Stimulated activated CD4-positive, alpha-beta T cell treated with anti-CD3 and anti-CD28 coated beads, Interleukin-2, amount 100 ng/mL, for 24 hours (primary cell): ENCODE results near the gene ZDHHC14.

Experiments
- DNase-seq, 2 donors: peaks; one replicate each; pipeline ENCODE4 v3.0.0-alpha.2; 2020

The ZDHHC14 gene

DNA sequence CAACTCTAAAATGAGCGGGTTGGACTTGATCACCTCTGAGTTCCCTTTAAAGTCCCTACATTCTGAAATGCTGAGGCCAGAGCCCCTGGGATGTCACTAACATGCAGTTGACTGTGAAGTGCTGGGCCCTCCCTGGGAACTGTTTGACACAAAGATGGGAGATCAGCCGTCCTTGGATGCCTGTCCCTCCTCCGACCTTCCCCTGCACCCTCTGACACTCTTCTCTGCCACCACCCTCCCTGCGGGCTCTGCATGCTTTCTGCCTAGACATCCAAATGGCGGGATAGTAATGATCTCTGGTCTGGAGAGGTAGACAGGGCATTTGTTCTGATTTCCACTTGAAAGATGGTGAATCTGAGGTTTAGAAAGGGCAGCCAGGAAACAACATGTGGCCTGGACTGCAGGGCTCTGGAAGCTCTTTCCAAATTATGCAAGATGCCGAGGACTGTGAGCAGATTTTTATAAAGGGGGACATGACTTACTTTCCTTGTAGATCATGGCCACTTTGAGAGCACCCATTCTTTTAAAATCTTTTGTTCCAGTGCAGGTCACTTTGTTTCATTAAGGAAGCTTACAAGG, 113.2 kb downstream of the ZDHHC14 start:
- no peak for DNase-seq

DNA sequence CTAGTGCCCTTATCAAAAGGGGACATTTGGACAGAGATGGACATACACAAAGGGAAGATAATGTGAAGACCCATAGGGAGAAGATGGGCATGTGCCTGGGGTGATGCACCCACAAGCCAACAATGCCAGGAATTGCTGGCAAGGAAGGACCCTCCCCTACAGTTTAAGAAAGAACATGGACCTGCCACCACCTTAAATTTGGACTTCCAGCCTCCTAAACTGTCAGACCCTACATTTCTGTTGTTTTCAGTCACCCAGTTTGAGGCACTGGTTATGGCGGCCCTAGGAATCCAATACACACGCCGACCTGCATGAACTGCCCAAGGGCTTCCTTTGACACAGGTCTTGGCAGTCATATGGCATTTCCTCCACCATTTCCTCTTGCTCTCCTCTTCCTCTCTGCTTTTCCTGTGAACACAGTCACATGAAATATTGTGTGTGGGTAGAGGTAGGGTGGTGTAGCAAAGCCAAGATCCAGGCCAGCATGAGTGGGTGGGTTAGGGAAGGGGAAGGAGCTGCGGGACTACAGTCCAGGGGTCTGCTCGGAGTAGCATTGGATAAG, 115.6 kb downstream of the ZDHHC14 start:
- no peak for DNase-seq

DNA sequence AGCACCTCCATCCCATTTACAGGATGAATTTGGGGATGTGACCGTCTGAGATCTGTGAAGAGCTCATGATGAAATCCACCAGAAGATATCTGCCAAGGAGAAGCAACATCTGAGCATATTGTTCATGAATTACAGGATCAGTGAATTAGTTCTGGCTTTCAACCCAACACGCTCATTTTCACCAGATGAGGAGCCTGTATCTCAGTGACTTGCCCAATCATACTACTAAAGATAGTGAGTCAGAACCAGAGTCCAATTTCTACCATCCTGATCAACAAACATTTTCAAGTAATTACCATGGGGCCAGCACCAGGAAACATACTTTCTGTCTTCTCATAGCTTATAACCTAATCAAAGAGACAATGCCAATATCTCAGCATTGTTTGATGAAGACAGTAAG, 116.6 kb downstream of the ZDHHC14 start:
- no peak for DNase-seq

DNA sequence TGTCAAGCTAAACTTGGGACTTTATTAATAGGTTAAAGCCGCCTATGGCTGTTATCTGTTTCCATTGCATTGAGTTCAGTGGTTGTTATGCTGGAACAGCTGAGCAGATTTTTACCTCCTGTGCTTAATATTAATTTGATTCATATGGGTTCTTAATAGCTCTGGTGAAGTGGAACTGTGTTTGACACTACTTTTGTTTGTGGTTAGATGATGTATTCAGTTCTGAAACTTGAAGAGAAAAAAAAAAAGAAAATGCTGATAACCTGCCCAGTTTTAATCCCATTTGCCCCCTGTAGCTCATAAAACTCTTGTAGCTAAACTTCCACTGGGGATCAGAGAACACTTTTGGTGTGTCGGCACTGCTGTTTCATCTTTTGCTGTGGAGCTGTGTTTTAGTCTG, 117.8 kb downstream of the ZDHHC14 start:
- DNase-seq = no peak

DNA sequence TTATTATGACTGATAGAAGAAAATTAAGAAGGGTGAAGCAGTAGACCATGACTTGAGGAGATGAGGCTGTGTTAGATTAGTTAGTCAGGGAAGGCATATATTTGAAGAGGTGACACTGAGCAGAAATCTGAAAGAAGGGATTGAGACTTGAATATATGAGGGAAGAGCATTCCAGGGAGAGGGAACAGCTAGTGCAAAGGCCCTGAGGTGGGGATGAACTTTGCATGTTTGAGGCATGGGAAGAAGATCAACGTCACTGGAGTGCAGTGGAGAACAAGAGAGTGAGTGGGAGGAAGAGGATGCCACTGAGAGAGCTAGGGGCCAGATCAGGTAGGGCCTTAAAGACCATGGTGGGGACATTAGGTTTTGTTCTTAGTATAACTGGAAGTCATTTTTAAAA, 119.0 kb downstream of the ZDHHC14 start:
- no peak for DNase-seq

DNA sequence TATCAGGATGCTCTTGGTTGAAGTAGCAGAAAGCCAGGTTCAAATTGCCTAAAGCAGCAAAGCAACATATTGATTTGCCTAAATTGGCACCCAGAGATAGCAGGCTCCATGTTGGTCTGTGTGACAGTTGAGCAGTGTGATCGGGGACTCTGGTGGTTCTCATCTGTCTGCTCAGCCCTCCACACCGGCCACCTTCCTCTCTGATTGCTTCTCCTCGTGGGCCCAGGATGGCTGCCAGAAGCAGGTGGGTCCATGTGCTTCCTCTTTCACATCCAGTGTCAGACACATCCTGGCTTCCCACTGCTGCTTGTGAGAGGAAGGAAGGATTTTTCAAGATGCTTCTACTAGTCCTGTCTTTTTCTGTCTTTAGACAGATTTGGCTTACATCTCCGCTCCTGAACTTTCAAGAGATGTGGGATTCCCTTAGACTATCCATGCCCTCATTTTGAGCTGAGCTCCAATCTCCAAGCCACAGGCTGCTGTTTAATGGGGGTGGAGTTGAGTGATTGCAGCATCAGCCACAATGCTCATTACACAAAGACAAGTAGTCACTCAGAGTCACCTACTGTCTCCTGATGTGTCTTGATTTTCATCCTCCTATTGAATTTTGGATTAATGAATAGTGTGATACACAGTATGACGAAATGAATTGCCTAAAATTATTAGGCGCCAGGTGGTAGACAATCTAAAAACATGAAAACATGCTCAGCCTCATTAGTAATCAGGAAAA, 122.2 kb downstream of the ZDHHC14 start:
- DNase-seq = no peak

DNA sequence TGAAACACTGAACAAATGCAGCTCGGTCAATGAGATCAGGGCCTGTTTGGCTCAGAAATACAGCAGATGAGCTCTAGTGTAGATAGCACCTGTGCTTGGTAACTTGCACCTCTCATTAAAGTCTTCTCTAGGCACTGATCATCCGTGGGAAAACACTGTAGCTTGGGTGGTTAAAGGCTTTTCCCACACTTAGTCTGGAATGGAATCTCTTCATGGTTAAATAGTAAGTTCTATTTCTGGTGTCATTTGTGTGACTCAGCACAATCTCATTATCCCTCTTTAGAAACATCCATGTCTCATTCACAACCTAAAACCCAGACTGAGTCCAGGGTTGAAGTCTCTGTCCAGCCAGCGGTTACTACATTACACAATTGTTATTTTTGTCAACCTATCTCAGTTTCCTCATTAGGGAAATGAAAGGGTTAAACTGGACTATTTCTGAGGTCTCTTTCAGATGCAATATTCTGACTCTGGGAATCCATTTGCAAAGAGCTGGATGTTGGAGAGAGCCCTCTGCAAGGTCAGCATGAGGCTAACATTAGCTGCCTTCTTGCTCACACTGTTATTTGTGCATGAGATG, 125.0 kb downstream of the ZDHHC14 start:
- no peak for DNase-seq

DNA sequence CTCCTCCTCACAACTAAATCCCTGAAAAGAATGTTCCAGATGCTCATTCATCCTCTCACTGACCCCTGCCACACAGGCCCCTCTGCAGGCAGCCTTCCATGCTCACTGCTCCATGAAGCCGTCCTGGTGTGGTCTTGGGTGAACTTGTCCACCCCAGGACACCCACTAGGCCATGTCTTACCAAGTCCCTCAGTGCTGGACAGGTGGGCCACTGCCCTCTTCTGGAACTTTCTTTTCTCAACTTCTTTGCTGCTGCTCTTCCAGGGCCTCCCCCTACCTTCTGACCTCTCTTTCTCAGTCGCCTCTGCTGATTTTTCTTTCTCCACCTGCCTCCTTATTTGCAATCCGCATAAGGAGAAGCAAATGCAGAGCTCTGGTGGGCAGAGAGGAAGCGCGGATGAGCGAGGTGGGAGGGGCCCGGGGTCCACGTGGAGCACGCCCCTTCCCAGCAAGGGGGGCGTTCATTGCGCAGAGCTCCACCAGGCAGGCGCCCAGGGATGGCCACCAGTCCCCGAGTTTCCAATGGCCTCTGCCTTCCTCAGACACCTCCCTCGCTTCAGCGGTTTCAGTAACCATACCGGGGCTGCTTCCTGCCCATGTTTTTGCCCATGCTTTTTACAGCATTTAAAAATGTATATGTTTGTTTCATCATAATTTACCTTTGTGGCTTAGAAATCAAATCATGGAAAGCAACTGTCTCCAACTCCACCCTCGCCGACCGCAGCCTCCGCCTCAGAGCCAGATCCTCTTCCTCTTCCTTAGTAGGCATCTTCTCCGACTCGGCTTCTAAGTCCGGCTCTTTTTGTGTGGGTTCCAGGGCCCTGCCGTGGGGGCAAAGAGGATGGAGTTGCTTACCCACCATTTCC, 129.6 kb downstream of the ZDHHC14 start:
- DNase-seq = no peak

DNA sequence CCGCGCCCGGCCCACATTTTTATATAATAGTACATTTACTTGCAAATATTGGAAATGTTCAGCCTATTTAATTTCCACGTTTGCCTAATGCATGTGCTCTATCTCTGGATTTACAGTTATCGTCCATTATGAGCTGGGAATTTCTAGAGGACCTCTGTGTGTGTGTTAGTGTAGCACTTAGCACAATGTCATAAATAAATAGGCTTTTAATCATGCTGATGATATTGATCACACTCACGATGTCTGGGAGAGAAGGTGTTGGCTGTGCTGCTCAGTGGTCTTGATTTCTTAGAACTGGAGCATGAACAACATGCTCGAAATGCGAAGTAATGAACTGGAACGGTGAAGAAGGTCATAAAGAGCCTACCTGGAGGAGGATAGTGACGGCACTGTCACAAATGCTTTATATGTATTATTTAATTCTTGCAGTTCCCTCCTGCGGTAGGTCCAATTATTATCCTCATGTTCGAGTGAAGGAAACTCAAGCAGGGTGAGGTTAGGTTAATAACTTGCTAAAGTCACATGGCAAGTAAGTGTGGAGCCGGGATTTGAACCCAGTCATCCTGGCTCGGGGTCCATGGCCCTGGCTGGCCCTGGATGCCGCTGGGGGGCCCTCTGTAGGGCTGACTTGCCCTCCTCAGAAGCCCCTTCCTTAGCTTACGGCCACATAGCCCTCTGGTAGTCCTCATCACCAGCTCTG, 130.8 kb downstream of the ZDHHC14 start:
- DNase-seq = no peak

DNA sequence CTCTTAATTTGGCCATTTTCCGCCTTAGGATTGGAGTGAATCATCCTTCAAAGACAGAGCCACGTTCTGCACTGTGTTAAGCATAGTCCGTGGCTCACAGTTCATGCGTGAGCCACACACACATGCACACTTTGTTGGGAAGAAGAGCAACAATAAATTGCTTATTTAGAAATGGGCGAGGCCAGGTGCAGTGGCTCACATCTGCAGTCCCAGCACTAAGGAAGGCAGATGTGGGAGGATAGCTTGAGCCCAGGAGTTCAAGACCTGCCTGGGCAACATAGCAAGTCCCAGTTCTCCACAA, 131.3 kb downstream of the ZDHHC14 start:
- no peak for DNase-seq

DNA sequence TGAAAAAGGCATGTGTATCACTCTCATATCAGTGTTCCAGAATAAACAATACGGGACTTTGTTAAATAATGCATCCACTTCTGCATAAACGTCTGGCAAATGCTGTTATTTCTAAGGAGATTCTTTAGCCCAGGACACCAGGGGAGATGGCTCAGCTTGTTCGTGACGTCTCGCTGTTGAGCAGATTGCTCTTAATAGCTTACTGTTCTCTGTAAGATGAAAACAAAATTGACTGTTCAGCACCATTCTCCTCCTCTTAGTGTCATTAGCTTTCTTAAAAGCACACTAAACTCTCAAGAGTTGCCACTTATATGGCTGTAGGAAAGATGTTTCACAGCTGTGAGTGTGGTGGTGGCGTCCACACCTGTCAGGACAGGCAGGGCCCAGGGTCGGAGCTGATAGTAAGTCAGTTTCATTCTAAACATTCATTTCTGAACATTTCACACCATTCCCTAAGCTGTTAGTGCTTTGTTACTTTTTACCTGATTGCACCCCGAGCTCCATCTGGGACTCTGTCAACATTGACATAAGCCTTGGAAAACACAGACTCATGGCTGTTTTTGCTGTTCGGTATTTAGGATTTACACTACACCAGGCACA, 132.1 kb downstream of the ZDHHC14 start:
- DNase-seq = no peak

DNA sequence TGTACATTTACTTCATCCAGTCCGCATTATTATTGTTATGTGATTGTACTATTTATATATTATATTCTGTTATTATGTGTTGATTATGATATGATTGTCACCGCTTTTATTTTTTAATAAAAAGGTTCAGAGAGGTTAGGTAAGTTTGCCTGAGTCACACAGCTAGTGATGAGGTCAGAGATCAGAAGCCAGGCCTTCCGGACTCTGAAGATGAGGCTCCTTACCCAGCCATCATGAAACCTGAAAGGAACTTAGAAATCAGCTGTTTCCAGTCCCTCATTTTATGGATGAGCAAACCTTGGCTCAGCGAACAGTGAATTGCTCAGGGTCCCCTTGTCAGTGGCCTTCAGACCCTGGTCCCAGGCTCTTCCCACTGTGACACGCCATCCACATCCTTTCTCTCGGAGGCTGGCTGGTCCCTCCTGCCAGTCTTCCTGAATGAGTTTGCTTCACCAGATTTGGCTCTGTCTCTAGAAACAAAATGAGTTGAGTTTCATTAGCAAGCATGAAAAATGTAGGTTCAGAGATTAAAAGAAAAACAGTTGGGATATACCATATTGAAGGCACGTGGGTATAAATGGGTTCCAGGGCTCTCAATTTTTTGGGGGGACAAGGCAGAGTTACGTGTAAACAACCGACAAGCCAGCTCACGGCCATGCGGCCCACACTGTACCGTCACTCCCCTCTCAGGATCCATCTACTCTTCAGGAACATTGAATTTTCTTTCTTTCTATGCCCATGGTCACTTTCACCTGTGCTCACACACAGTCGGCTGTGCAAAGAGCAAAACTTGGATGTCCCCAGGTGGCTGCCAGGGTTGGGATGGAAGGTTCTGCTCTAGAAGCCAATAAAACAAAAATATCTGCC, 132.9 kb downstream of the ZDHHC14 start:
- DNase-seq = no peak

DNA sequence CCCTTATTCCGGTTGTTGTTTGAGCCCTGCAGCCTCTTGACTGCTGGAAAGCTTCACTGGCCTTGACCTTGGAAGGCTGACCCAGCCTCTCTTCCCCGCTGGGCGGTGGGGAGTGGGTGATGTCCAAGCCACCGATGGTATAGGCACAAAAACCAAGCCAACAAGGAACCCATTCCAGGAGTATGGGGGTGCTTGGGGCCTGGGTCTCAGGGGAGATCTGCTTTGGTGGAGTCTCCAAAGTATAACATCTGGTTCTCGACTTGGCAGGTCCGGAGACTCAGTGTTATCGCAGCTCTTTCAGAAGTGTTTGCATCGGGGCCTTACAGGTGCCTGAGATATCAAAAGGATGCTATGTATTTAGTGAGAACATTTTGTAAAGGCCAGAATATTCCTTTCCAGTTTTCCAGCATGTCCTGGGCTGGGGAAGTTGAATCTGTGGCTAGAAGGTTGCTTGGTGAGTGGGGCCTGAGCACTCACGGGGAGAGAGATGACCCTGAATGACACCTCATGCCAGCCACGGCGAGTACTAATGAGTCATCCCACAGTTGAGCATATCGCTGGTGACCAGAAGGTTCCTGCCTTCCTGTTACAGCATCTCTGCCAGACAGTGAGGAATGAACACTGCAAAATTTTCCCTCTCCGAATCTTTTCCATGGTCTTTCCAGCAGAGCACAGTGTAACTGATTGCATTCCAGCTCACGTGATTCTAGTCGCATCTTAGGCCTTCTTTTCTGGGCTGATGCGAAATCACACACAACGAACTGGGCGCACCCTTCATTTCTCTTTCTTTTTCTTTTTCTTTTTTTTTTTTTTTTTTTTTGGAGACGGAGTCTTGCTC, 133.9 kb downstream of the ZDHHC14 start:
- no peak for DNase-seq

DNA sequence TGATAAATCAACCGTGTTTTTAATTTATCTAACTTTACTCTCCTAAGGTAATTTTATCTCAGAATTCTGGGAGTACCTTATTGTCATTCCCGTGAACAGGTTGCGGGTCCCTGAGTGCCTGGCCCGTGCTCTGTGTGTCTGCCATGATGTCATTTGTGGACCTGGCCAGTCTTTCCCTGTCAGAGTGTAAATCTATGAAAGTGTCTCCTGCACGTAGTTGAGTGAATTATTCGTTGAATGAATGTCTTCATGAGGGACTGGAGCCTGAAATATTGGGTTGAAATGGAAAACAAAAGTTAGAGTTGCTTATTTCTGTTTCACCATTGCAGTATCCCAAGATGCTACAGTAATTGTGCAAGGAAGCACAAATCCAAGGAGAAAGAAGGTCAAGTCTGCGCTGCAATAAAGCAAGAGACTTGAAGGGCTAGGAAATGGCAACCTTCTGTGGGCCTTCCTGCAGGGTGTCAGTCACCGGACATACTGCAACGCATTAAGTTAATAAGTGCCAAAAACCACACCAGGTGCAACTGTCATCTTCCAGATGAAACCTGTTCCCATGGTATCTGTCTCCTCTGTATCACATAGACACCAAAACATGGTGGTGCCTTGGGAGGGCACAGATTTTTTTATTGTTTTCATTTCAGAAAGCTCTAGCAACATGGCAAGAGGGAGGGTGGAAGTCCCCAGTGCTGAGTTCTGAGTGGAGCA, 135.5 kb downstream of the ZDHHC14 start:
- DNase-seq = no peak

DNA sequence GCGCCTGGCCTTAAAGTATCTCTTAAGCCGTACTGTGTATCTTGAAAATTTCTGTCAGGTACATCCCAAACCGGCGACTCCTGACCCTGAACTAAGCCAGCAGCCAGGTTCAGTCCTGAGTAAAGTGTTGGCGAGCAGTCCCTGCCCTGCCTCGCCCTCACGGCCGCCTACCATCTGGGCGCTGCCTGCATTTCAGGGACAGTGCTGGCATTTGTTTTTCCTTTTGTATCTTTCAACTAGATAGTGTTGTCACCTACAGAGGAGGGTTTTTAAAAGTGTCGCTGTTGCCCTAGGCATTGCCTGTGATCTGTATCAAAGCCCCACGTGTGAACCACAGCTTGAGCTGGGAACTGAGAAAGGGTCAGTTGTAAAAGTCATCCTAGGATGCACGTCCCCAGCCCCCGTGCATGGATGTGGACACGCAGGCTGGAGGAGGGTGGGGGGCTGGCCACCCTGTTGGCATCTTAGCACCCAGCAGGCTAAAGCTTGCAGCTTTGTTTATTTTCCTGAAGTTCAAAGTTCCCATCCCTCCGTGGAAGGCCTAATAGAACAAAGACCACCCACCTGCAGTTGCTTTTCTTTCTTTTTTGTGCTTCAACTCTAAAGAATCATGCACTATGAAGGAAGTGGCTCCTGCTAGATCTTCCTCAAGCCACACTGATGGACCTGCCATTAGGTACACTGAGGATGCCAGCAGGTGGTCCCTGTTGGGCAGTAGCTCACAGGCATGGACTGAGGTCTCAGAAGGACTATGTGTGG, 136.8 kb downstream of the ZDHHC14 start:
- no peak for DNase-seq

DNA sequence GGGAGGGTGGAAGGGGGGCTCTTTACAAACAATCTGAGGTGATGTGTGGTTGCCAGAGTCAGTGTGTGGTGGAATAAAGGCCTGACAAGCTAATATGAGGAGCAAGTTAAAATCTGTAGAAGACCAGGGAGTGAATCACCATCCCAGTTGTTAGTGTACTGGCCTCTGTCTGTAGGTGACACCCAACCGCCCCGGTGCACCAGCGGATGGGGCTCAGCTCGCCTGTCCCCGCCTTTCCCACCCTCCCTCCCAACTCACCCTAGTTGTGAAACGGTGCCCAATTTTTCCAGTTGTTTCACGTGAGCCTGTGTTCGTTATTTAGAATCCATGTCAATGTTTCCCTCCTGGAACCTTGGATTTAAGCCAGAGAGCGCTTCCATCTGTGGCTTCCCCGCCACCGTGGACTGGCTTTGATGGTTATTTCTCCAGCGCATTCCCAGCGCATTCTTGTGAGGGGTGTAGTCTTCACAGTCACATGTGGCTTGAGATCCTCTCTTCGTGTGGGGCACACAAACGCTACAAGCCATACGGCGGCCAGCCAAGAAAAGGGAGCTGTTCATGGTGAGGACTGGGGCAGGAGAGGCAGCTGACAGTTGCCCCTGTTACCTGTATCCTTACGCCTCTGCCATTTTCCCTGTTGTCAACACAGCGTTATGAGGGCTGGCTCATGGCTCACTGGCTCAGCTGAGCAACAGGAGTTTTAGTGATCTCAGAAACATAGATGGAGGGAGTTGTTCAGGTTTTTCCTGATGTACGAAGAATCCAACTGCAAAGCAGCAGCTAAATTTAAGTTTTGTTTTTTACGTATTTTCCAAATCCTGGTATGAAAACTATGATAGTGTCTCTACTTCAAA, 137.6 kb downstream of the ZDHHC14 start:
- DNase-seq = no peak

DNA sequence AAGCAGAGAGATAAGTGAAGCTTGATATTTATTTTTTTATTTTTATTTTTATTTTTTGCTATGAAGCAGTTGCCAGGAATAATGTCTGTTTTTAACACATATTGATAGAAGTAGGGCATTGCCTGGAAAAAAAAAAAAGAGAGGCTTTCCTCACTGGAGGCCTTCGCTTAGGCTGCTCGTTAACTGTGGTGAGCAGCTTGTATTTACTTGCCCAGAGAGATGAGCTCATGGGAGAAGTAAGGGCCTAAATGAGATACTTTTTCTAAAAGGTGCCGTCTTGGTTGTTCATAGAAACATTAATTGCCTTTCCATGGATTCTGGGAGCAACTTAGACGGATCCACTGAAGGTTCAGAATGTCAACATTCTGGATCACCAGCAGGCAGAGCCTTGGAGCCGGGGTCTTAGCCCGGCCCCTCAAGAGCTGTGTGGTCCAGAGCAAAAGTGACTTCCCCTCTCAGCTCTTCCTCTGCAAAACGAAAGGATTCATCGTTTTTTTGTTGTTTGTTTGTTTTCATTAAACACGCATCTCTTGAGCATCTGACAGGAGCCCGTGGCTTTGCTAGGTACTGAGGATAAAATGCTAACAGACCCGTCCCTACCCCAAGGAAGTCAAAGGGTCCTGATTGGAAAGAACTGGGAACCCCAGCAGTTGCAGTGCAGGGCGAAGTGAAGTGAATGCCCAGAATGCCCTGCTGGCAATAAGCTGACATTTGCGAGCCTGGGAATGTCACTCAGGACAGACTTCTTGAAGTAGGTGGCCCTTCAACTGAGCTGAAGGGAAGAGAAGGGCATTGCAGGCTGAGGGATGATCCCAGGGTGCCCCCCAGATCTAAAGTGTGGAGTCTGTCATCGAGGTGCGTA, 138.5 kb downstream of the ZDHHC14 start:
- DNase-seq = no peak
